ENCODE results near the gene RAP1GAP.

The RAP1GAP gene

DNA sequence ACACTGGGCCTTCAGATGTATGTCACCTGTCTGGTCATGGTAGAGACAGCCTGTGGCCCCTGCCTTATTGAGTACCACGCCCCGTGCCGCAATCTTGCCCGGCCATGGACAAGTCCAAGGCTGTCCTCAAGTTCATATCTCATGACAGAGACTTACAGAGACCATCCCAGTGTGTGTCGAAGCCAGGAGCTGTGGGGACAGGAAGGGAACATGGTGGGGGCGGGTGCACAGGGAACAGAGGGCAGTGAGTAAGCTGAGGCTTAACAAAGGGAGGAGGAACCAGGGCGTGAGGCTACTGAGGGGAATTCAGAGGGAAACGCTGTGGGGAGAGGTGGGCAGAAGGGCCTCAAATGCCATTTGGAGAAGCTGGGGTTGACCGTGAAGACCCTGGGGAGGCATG is 84.1 kb downstream of the RAP1GAP start:
- no peaks in the 10 kb centered on the region for H3K27me3 ChIP-seq (ENCODE audit: insufficient read depth, low read depth, severe bottlenecking)
- no peak overlapping the region for H3K4me3 ChIP-seq (ENCODE audit: low read depth, low read length)
- no peaks in the 10 kb centered on the region for H3K36me3 ChIP-seq
- DNase-seq = no peak
- TF ChIP-seq, protein P1, sequence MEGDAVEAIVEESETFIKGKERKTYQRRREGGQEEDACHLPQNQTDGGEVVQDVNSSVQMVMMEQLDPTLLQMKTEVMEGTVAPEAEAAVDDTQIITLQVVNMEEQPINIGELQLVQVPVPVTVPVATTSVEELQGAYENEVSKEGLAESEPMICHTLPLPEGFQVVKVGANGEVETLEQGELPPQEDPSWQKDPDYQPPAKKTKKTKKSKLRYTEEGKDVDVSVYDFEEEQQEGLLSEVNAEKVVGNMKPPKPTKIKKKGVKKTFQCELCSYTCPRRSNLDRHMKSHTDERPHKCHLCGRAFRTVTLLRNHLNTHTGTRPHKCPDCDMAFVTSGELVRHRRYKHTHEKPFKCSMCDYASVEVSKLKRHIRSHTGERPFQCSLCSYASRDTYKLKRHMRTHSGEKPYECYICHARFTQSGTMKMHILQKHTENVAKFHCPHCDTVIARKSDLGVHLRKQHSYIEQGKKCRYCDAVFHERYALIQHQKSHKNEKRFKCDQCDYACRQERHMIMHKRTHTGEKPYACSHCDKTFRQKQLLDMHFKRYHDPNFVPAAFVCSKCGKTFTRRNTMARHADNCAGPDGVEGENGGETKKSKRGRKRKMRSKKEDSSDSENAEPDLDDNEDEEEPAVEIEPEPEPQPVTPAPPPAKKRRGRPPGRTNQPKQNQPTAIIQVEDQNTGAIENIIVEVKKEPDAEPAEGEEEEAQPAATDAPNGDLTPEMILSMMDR (IDR thresholded peaks at IDR 0.05; ENCODE audit: low read depth, low read length) = no peak
- H3K27ac ChIP-seq = no peak overlapping the region
- H3K9me3 ChIP-seq (ENCODE audit: severe bottlenecking) = no peaks in the 10 kb centered on the region

DNA sequence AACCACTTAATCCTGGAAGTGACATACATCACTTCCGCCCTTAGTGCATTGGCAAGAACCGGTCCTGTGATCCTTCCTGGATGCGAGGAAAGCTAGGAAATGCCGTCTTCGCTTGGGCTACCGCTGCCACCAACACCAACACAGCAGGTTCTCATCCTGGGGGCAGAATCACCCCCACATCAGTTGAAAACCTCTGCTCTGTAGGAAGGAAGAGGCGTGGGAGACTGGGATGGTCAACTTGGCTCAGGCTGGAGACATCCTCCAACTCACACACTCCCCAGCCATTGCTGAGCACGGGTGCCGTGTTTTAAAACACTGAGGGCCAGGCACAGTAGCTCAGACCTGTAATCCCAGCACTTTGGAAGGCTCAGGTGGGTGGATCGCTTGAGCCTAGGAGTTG is 85.1 kb downstream of the RAP1GAP start:
- no peak overlapping the region for H3K27ac ChIP-seq
- H3K27me3 ChIP-seq (ENCODE audit: insufficient read depth, low read depth, severe bottlenecking) = no peaks in the 10 kb centered on the region
- TF ChIP-seq, protein P1 (IDR thresholded peaks at IDR 0.05; ENCODE audit: low read depth, low read length) = no peak
- no peak overlapping the region for H3K4me3 ChIP-seq (ENCODE audit: low read depth, low read length)
- no peak for DNase-seq
- no peaks in the 10 kb centered on the region for H3K36me3 ChIP-seq
- no peaks in the 10 kb centered on the region for H3K9me3 ChIP-seq (ENCODE audit: severe bottlenecking)

DNA sequence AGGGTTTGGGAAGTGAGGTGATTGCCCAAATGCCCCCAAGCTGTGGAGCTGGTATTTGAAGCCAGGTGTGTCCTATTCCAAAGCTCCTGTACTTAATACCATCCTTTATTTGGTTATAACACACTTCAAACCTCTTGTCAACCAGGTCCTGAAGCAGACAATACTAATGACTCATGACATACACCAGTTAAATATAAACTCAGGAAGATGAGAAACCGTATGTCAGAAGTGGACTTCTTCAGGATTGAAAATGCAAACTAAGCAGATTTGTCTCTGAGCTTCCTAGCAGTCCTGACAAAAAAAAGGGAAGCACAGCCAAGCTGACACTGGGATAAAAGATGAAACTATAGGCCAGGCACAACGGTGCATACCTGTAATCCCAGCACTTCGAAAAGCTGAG is 89.4 kb downstream of the RAP1GAP start:
- DNase-seq = no peak
- H3K4me3 ChIP-seq (ENCODE audit: low read depth, low read length) = no peak overlapping the region
- TF ChIP-seq, protein P1 (IDR thresholded peaks at IDR 0.05; ENCODE audit: low read depth, low read length) = no peak
- no peaks in the 10 kb centered on the region for H3K36me3 ChIP-seq
- H3K27me3 ChIP-seq (ENCODE audit: insufficient read depth, low read depth, severe bottlenecking) = no peaks in the 10 kb centered on the region
- H3K9me3 ChIP-seq (ENCODE audit: severe bottlenecking) = no peaks in the 10 kb centered on the region
- H3K27ac ChIP-seq = no peak overlapping the region

DNA sequence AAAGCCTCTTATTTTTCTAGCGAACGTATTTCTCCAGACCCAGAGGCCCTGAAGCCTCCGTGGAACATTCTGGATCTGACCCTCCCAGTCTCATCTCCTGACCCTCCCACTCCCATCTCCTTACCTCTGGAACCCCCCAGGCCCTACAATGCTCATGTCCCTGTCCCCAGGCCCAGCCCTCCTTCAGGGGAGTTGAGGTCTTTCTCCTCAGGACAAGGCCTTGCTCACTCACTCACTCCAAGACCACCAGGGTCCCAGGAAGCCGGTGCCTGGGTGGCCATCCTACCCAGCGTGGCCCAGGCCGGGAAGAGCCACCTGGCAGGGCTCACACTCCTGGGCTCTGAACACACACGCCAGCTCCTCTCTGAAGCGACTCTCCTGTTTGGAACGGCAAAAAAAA is 91.2 kb downstream of the RAP1GAP start:
- no peaks in the 10 kb centered on the region for H3K9me3 ChIP-seq (ENCODE audit: severe bottlenecking)
- TF ChIP-seq, protein P1 (IDR thresholded peaks at IDR 0.05; ENCODE audit: low read depth, low read length) = no peak
- H3K27ac ChIP-seq = no peak overlapping the region
- H3K27me3 ChIP-seq (ENCODE audit: insufficient read depth, low read depth, severe bottlenecking) = no peaks in the 10 kb centered on the region
- DNase-seq = no peak
- no peaks in the 10 kb centered on the region for H3K36me3 ChIP-seq
- no peak overlapping the region for H3K4me3 ChIP-seq (ENCODE audit: low read depth, low read length)

DNA sequence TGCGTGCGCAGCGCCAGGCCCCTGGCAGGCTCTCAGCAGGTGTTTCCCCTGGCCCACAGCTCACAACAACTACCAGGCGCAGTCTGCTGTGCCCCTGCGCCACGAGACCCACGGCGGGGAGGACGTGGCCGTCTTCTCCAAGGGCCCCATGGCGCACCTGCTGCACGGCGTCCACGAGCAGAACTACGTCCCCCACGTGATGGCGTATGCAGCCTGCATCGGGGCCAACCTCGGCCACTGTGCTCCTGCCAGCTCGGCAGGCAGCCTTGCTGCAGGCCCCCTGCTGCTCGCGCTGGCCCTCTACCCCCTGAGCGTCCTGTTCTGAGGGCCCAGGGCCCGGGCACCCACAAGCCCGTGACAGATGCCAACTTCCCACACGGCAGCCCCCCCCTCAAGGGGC is 91.8 kb downstream of the RAP1GAP start:
- no peaks in the 10 kb centered on the region for H3K27me3 ChIP-seq (ENCODE audit: insufficient read depth, low read depth, severe bottlenecking)
- TF ChIP-seq, protein P1 (IDR thresholded peaks at IDR 0.05; ENCODE audit: low read depth, low read length) = no peak
- H3K27ac ChIP-seq = no peak overlapping the region
- no peaks in the 10 kb centered on the region for H3K9me3 ChIP-seq (ENCODE audit: severe bottlenecking)
- no peaks in the 10 kb centered on the region for H3K36me3 ChIP-seq
- no peak overlapping the region for H3K4me3 ChIP-seq (ENCODE audit: low read depth, low read length)
- no peak for DNase-seq

DNA sequence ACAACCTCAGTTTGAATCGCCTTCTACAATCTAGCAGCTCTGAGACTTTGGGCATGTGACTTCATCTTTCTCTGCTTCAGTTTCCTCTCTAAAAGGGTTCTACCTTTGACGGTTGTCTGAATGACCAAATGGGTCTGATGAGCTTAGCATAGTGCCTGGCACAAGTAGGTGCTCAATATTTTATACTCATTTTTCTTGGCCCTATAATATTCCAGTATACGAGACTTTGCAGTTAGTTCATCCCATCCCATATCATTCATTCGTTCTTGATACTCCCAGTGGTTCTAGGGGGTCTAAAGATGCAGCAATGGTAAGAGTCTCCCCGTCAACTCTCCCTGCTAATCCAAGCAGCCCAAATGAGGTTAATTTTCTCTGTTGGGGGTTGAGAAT is 92.4 kb downstream of the RAP1GAP start:
- TF ChIP-seq, protein P1 (IDR thresholded peaks at IDR 0.05; ENCODE audit: low read depth, low read length) = no peak
- no peaks in the 10 kb centered on the region for H3K36me3 ChIP-seq
- H3K27me3 ChIP-seq (ENCODE audit: insufficient read depth, low read depth, severe bottlenecking) = no peaks in the 10 kb centered on the region
- no peak overlapping the region for H3K4me3 ChIP-seq (ENCODE audit: low read depth, low read length)
- no peaks in the 10 kb centered on the region for H3K9me3 ChIP-seq (ENCODE audit: severe bottlenecking)
- H3K27ac ChIP-seq = no peak overlapping the region
- no peak for DNase-seq

Measured in WERI-Rb-1 (cell line).